HG02623 (cell line): Measurements from ENCODE around the gene DNAH7.
"Not testable (repeated sequence)": the region's sequence is repeated elsewhere in the genome, so short reads cannot be mapped to it uniquely, and the experiment has no call there.

Experiments used
- ATAC-seq: cut with Tn5 transposase; IDR thresholded peaks from one replicate; pipeline ENCODE4 v1.9.1; 2021; ENCODE audit warnings: moderate library complexity; ENCODE audit not compliant: unreplicated experiment

Gene DNAH7

DNA sequence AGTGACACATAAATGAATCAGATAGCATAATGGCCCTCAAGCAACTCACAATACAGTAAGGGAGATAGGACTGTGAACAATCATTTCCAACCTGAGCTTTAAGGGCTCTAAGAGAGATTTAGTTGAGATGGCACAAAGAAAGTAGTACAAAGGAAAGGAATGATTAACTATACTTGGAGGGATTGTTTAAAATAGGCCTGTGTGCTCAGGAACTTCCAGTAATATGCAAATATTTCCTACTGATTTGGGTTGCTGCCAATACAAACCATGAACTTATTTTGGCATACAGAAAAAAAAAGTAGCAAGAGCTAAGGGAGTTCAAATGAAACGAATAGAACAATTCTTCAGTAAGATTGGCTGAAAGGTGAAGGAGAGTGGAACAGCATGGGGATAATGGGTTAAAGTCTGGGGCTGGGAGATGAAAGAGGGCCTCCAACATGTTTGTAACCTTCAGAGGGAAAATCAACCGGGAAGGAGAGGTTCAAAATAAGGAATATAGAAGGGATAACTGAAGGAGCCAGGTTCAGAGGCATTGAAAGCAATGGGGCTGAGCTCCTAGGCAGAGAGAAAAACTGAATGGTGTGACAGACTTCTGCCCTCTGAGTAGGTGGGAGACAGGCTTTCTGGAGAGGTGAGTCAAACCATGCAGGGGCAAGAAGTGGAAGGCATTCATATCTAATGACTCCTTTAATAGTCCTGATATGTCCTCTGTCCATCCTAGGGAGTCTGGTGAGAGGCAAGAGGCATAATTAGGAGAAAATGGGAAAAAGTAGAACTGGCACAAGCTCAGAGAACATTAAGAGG is 83.5 kb downstream of the DNAH7 start:
- no peak for ATAC-seq

DNA sequence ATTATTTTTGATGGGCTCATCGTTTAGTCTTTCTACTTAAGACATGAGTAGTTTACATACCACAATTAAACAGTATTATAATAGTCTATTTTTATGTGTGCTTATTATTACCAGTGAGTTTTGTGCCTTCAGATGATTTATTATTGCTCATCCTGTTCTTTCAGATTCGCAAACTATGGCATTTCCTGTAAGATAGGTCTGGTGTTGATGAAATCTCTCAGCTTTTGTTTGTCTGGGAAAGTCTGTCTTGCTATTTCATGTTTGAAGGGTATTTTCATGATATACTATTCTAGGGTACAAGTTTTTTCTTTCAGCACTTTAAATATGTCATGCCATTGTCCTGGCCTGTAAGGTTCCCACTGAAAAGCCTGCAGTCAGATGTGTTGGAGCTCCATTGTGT is 101.3 kb downstream of the DNAH7 start:
- no peak for ATAC-seq

DNA sequence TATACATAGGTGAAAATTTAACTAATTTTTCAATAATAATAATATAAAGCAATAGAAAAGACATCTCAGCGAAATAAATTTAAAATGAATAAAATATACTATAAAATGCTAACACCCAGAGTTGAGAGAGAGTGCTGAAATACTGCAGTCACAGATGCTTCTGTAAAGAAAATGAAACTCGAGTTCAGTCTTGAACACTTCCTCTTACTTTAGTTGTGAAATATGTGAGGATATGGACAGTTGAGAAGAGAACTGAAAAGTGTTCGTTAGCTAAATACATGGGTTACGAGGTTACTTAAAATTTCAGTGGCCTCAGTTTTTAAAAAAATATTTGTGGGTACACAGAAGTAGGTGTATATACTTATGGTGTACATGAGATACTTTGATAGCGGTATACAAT is 106.8 kb downstream of the DNAH7 start:
- peak; percentile 92 for ATAC-seq

DNA sequence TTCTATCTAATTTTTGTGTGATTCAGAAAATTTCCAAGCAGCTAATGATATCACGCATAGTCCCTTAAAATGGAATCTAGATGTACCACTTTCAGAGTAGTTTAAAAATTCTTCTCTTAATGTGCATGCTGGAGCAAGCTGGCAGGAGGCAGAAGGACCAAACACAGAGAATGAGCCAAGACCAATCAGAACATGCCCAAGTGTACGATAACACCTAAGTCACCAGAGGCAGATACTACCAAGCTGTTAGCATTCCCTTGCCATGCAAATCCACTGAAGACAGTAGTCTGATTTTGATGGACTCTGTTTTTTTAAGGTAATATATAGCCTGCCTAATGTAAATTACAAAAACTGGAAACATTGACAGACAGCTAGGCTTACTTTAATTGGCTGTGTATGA is 109.3 kb downstream of the DNAH7 start:
- ATAC-seq: no peak

DNA sequence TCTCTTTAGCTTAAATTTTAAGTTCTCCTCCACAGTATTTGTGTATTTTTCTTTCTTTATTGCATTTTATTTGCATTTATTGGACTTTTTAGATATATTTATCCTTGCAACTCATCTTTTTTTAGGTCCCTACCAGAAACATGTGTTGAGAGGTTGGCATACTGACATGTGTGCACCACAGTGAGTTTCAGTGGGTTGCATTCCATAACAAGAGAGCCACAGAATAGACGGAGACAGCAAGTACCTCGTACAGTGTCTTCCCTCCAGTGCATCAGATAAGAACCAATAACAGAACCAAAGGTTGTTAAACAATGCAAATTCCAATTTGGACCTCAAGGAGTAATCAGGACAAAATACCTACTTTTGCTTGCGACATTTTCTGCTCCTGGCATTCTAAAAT is 111.9 kb downstream of the DNAH7 start:
- ATAC-seq: no peak

DNA sequence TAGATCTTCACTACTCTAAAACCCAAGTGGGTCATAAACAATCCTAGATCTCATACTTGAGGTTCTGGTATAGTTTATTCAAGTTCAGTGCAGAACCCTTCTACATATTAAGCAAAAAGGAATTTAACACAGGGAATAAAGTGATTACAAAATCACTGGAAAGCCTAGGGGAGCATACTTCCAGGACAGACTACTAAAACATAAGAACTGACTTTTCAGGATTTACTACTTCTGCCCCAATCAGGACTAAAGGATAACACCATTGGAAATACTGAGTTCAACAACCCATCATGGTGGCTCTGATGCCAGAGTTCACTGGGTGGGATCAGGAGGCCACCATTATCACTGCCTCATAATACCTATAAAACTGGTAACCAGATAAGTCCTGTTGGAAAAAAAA is 123.6 kb downstream of the DNAH7 start:
- ATAC-seq: no peak

DNA sequence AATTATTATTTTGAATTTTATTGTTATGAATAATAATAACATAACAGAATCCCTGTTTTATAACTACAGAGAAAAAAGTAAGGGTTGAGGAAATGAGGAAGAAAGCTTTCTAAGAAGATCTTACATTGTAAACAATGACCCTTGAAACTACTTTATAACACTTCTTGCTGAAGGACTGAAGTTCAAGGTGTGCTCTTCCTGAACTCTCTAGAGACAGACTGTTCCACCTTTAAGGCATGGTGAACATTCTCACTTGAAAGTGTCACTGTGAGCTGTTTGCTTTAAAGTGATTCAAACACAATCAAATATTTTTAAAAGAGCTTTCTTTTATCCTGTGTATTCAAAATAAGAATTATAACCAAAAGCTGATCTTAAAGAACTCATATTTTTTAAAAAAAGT is 131.5 kb downstream of the DNAH7 start:
- no peak for ATAC-seq

DNA sequence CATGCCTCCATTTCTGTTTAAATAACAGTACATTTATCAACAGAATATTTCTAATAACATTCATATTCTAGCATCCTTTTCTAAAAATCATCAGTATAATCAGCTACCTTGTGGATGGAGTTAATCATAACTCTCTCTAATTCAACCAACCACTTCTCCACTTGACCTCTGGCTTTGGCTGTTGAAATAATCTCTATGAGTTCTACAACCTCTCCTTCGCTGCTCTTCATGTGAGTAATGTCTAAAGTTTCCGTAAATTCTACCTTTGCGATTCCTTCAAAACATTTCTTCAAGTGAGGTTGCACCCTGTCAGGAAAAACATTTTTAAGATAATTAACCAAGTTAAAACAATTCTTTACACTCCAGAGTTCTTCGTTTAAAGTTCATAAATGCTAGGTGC is 134.2 kb downstream of the DNAH7 start:
- no peak for ATAC-seq

DNA sequence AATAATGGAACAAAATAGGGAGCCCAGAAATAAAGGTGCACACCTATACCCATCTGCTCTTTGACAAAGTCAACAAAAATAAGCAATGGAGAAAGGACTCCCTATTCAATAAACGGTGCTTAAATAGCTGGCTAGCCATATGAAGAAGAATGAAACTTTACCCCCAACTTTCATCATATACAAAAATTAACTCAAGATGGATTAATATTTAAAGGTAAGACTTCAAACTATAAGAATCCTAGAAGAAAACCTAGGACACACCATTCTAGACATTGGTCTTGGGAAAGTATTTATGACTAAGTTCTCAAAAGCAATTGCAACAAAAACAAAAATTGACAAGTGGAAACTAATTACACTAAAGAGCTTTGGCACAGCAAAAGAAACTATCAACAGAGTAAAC is 139.1 kb downstream of the DNAH7 start:
- ATAC-seq: no peak

DNA sequence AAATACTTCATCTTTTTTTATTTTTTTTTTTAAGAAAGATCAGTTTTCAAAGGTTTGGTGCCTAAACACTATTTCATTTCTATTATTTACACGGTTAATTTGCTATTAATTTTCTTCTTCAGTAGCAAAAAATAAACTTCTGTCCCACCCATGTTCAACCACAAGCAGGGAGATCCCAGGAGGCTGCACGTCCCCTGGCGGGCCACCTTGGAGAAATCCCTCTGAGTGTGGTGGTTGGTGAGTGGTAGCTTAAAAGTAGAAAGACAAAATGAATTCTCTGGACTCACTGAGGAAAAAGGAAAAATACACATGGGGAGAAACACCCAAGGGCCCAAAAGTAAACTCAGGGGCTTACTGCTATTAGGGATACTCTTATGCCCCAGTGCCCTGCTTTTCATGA is 143.5 kb downstream of the DNAH7 start:
- ATAC-seq: no peak

DNA sequence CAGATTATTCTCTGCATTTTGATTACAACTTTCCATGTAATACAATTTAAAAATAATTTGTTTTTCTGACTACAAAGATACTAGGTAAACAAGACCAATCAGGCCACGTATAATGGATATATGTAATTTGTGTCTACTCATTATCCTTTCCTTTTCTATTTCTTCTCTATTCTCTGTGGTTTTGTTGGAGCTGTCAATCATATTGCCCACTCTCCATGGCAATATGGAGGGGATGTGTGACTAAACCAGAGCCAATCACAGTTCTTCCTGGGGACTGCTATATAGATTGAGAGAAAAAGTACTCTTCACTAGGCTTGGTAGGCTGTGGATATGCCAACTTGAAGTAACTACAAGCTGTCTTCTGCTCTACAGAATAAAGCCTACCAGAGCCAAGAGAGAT is 144.7 kb downstream of the DNAH7 start:
- ATAC-seq: no peak

DNA sequence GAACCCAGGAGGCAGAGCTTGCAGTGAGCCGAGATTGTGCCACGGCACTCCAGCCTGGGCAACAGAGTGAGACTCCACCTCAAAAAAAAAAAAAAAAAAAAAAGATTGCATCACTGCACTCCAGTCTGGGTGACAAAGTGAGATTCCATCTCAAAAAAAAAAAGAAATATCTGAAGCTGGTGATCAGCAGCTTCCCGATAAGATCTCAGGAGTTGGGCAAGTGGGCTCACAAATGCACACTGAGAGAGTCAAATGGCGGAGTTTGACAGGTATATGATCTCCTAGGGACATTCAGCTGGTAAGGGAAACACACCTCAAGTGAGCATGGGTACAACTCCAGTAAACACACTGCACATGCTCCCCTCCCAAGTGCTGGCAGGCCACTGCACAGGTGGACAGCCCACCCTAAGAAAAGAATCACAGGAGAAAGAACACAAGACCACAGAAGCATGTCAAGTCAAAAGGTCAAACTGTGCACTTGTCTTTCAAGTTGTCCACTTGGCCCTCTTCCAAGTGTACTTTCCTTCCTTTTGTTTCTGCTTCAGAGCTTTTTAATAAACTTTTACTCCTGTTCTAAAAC is 151.5 kb downstream of the DNAH7 start:
- ATAC-seq: not testable (repeated sequence)

DNA sequence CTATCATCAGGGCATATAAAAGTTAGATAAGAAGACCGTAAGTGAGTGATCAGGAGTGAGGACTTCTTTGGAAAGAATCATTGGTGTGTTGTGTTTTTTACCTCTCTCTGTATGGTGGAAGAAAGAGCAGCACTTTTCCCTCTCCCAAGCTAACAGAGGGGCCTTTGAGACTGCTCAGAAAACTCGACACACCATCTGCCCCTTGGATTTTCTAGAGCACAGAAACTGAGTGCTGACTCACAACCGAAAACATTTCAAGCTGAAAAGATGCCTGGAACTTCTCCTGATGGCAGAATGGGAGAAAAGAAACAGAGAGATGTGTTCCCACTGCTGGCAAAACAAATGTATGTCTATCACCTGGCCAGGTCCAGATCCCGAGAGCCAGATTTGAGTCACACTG is 156.6 kb downstream of the DNAH7 start:
- no peak for ATAC-seq

DNA sequence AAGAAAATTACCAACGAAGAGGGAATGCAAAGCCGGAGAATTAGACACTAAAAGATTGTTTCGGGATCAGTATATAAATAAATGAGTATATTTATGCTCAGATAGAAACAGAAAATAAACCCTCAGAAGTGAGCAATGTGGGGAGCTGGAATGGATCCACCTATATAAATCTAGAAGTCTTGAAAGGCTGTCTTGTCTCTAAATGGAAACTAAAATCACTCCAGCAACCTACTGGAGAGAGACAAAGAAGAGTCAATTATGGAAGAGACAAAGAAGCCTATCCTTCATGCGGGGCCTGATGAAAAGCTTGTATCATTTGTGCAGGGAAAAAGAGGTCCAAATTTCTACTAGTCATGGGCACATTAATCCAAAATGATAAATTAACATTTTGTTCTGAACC is 158.1 kb downstream of the DNAH7 start:
- no peak for ATAC-seq

DNA sequence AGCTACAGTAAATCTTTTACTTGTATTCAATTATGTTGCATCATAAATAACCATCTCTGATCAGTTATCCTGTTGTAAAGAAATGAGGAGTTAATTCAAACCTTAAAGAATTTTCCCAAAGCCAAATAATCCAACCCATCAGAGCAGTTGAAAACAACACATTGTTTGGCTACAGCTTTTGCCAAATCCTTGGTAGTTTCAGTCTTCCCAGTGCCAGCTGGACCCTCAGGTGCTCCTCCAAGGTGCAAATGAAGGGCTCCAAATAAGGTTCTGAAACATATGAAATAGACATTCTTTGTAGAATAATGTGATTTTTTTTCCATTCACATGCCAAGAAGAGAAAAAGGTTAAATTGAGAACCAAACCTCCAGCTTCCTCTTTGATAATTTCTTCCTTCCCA is 158.7 kb downstream of the DNAH7 start:
- no peak for ATAC-seq

DNA sequence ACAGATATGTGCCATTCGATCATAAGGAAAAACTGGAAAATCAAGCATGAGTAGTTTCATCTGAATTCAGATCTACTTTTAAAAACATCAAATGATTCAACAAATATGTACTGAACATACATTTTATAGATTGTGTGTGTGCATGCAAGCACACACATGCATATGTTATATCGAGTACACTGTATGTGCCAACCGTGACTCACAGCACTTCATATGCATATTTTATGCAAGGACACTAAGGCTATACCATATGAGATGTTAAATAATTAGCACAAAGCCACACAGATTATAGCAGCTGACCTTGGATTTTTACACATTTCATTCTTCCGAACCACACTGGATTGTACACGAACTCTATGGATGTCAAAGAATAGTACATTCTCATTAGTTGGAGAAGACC is 161.2 kb downstream of the DNAH7 start:
- no peak for ATAC-seq

DNA sequence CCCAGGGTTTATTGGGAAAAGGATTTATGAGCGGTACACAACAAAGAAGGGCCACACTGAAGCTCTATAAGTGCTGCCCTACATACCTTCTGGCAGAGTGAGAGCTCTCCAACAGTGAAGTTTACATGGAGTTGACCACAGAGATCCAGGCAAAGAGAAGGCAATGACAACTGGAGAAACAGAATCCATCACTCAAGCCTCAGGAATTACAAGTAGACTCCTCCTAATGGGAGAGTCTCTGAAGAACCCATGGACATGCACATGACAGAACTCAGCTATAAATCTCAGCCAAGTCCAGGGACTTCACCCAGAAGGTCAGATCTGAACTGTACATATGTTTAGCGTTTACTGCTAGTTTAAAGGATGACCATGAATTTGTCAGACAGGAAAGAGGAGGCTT is 164.7 kb downstream of the DNAH7 start:
- no peak for ATAC-seq

DNA sequence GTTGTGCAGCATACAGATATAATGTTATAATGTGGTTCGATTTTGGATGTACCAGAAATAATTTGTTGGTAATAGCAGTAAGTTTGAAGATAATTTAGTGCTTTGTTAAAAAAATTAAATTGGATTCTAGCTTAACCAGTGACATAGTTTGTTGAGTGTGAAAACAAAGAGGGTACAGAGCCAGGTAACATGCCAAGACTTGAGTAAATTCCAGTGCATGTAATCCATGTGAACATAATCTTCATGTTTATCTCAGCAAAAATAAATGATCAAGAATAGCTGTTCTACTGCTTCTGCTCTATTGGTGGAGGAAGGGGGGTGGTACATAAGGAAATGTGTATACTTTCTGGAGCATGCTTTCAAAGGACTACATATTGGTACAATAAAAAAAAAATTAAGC is 165.8 kb downstream of the DNAH7 start:
- ATAC-seq: no peak

DNA sequence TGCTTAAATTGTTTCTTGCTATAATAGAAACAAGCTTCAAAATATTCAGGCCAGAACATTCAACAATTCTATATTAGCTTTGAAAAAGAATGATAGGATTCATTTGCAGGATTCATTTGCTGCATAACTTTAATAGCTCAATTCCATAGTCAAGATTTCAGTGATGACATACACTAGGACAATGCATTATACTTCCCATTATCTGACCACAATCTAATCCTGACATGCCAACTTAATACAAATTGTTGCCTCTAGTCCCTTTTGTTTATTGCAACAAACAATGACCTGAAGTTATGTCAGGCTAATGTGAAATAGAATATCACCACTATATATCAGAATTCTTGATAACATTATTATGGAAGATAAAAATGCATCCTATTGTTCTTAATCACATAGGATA is 169.4 kb downstream of the DNAH7 start:
- no peak for ATAC-seq

DNA sequence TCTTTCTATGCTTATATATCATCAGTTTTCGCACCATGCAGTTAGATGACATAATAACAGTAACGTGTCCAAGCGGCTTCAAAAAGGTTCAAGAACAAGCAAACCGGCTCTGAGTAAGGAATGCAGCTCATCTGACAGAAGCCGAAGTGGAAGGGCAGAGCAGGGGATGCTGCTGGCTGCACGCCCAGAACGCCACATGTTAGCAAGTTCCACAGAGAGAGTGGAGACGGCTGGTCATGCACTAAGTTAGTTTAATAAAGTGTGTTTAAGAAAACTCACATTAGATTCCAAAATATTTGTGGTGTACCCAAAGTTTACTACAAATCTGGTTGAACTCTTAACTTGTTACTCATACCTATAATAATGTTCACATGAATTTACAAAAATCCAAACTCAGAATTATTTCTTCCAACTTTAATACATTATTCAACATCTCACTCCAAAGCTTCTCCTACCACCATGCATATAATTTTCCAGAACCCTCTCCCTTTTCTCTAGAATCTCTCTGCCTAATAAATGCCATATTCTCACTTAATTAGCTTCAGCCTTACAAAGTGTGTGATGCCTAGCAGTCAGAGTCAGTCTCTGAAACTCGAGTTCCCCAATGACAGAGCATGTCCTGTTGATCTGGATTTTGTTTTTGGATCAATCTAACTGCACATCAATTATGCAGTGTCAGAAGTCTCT is 170.0 kb downstream of the DNAH7 start:
- no peak for ATAC-seq

DNA sequence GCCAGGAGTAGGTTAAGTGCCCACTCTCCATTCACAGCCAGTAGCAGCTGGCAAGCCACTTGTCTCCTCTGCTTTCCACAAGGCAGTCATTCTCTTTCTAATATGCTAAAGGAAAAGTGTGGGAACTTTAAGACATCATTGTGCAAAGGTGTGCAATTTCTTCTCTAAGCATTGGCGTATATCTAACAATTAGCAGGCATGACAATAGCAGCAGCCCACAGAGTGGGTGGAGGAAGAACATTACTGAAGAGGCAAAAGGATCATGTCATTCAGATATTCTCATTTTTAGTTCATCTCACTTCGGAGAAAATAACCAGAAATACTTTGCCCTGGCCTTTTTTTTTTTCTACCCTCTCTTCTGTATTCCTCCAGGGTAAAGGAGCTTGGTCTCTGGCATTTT is 177.6 kb downstream of the DNAH7 start:
- ATAC-seq: no peak

DNA sequence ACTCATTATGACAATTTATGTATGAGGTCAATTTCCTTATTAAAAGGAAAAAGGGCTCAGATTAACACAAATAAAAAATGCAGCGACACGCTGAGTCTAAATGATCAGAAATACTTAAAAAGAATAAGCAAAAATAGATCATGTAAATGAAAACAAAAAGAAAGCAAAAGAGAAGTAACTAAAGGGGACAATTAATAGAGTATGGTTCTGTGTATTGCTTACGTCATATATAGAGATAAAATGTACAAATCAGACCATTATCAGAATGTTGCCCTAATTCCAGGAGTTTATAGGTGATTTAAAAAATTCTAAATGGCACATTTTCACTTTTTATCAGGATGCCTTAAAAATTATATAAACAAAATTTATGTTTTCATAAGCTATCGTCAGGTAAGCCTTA is 189.5 kb downstream of the DNAH7 start:
- ATAC-seq: no peak
